Liver (tissue), 3 donors: ENCODE data around the gene MAGEF1.

ENCODE experiments used
- FOXA1 ChIP-seq: IDR thresholded peaks from 2 replicates; pipeline ENCODE4 v1.6.1; 2016; ENCODE audit warnings: antibody characterized with exemption
- HNF4G ChIP-seq: IDR thresholded peaks from 2 replicates; pipeline ENCODE4 v1.6.1; 2016; ENCODE audit warnings: antibody characterized with exemption
- JUND ChIP-seq, 2 donors: IDR thresholded peaks; 2 replicates each; pipeline ENCODE4 v1.6.1; 2016; ENCODE audit warnings: antibody characterized with exemption in 2 of 2
- RAD21 ChIP-seq, 2 donors: IDR thresholded peaks; 2 replicates each; pipeline ENCODE4 v1.6.1; 2016; ENCODE audit warnings: antibody characterized with exemption in 2 of 2, mild to moderate bottlenecking in 2 of 2
- REST ChIP-seq: IDR thresholded peaks from 2 replicates; pipeline ENCODE4 v1.6.1; 2016; ENCODE audit warnings: antibody characterized with exemption, mild to moderate bottlenecking
- TAF1 ChIP-seq: conservative IDR thresholded peaks from 2 replicates; pipeline ENCODE4 v1.6.1; 2016; ENCODE audit warnings: antibody characterized with exemption, mild to moderate bottlenecking
- YY1 ChIP-seq: IDR thresholded peaks from 2 replicates; pipeline ENCODE4 v1.6.1; 2016; ENCODE audit warnings: antibody characterized with exemption, mild to moderate bottlenecking
- TF ChIP-seq, protein P1 (sequence below): fragments of 150-350 bp; IDR thresholded peaks from 2 replicates; pipeline ENCODE4 v1.5.1; 2017; ENCODE audit warnings: improper control_type of control experiment, low read depth, low read length; ENCODE audit not compliant: missing input control
- TF ChIP-seq, protein P2 (sequence below): IDR thresholded peaks from 2 replicates; pipeline ENCODE4 v1.6.1; 2016; ENCODE audit warnings: antibody characterized with exemption
- donor health status: healthy.
- donor health status: healthy.

- TF ChIP-seq RAD21 (IDR thresholded peaks at IDR 0.05) (no peak), REST (no peak), TAF1 (no peak), JUND (IDR thresholded peaks at IDR 0.05) (no peak), HNF4G (no peak), YY1 (no peak), FOXA1 (no peak)
- TF ChIP-seq, protein P1, sequence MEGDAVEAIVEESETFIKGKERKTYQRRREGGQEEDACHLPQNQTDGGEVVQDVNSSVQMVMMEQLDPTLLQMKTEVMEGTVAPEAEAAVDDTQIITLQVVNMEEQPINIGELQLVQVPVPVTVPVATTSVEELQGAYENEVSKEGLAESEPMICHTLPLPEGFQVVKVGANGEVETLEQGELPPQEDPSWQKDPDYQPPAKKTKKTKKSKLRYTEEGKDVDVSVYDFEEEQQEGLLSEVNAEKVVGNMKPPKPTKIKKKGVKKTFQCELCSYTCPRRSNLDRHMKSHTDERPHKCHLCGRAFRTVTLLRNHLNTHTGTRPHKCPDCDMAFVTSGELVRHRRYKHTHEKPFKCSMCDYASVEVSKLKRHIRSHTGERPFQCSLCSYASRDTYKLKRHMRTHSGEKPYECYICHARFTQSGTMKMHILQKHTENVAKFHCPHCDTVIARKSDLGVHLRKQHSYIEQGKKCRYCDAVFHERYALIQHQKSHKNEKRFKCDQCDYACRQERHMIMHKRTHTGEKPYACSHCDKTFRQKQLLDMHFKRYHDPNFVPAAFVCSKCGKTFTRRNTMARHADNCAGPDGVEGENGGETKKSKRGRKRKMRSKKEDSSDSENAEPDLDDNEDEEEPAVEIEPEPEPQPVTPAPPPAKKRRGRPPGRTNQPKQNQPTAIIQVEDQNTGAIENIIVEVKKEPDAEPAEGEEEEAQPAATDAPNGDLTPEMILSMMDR = no peak
- TF ChIP-seq, protein P2, sequence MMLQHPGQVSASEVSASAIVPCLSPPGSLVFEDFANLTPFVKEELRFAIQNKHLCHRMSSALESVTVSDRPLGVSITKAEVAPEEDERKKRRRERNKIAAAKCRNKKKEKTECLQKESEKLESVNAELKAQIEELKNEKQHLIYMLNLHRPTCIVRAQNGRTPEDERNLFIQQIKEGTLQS = no peak
These were observed 8.2 kb downstream of the MAGEF1 start for GRCh38 chr3:184703657-184704056.
